Activated T-helper 1 cell treated with Interleukin-2 at 50 U/mL for 16 hours (primary cell): Measurements from ENCODE around the gene CCNDBP1.
"Not testable (repeated sequence)": the region's sequence is repeated elsewhere in the genome, so short reads cannot be mapped to it uniquely, and the experiment has no call there.

ENCODE experiments used
- DNase-seq: peaks from one replicate; pipeline ENCODE4 v3.0.0-alpha.2; 2020; ENCODE audit warnings: low read depth

CCNDBP1 gene

GRCh38 chr15:43185157-43186002 lies at the start of gene CCNDBP1:
Gene CCNDBP1 (plus strand): TSS chr15:43185403. CDS start chr15:43185499, 96 bp downstream.
- peak; percentile 84 for DNase-seq

GRCh38 chr15:43143203-43143941 lies 41.8 kb upstream of the CCNDBP1 start:
- DNase-seq = no peak

GRCh38 chr15:43144512-43144911 lies 40.7 kb upstream of the CCNDBP1 start:
- DNase-seq = no peak

- DNase-seq = no peak
These were observed 39.0 kb upstream of the CCNDBP1 start for GRCh38 chr15:43146184-43146583.

GRCh38 chr15:43150191-43150929 lies 34.8 kb upstream of the CCNDBP1 start:
- DNase-seq = no peak

DNA sequence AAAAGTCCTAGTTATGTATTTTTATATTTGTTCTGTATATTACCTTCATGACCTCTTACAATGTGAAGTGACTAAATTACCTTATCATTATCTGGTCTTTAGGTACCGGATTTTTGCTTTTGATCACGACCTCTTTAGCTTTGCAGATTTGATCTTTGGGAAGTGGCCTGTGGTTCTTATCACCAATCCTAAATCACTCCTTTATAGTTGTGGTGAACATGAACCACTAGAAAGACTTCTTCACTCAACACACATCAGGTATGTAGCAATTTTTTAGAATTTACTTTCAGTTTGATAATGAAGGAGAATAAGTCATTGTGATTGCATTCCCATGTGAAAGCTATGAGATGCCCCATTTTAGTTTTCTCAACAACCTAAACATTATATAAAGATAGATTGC lies 33.5 kb upstream of the CCNDBP1 start:
- DNase-seq = no peak

GRCh38 chr15:43153269-43153668 lies 31.9 kb upstream of the CCNDBP1 start:
- DNase-seq = no peak

- DNase-seq = no peak
These were observed 19.3 kb upstream of the CCNDBP1 start for GRCh38 chr15:43165801-43166325.

- DNase-seq = not testable (repeated sequence)
These were observed 17.9 kb upstream of the CCNDBP1 start for GRCh38 chr15:43167261-43167660.

- no peak for DNase-seq
These were observed 16.8 kb upstream of the CCNDBP1 start for GRCh38 chr15:43168192-43169107.

DNA sequence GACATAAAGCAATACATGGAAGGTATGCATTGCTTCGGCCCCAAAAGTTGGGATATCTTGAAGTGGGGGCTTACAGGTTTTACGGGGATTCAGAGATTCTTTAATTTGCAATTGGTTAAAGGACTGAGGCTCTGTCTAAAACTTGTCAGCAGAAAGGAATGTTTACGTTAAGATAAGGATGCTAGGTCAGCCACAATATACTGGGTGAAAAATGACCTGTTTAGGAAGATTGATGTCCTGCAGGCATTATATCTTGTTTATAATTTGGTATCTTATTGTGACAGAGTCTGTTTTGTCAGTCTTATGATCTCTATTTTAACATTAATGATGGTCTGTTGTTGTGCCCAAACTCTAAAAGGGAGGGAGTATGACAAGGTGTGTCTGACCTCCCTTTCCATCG lies 15.3 kb upstream of the CCNDBP1 start:
- no peak for DNase-seq

DNA sequence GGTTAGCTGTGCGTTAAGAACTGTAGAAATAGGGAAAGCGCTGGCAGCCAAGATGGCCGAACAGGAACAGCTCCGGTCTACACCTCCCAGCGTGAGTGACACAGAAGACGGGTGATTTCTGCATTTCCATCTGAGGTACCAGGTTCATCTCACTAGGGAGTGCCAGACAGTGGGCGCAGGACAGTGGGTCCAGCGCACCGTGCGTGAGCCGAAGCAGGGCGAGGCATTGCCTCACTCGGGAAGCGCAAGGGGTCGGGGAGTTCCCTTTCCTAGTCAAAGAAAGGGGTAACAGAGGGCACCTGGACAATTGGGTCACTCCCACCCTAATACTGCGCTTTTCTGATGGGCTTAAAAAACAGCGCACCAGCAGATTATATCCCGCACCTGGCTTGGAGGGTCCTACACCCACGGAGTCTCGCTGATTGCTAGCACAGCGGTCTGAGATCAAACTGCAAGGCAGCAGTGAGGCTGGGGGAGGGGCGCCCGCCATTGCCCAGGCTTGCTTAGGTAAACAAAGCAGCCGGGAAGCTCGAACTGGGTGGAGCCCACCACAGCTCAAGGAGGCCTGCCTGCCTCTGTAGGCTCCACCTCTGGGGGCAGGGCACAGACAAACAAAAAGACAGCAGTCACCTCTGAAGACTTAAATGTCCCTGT lies 9.4 kb upstream of the CCNDBP1 start:
- DNase-seq = not testable (repeated sequence)

DNA sequence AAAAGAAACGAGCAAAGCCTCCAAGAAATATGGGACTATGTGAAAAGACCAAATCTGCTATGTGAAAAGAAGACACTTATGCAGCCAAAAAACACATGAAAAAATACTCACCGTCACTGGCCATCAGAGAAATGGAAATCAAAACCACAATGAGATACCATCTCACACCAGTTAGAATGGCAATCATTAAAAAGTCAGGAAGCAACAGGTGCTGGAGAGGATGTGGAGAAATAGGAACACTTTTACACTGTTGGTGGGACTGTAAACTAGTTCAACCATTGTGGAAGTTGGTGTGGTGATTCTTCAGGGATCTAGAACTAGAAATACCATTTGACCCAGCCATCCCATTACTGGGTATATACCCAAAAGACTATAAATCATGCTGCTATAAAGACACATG lies 8.1 kb upstream of the CCNDBP1 start:
- not testable (repeated sequence) for DNase-seq

- no peak for DNase-seq
These were observed 1.9 kb upstream of the CCNDBP1 start for GRCh38 chr15:43183270-43183669.

DNA sequence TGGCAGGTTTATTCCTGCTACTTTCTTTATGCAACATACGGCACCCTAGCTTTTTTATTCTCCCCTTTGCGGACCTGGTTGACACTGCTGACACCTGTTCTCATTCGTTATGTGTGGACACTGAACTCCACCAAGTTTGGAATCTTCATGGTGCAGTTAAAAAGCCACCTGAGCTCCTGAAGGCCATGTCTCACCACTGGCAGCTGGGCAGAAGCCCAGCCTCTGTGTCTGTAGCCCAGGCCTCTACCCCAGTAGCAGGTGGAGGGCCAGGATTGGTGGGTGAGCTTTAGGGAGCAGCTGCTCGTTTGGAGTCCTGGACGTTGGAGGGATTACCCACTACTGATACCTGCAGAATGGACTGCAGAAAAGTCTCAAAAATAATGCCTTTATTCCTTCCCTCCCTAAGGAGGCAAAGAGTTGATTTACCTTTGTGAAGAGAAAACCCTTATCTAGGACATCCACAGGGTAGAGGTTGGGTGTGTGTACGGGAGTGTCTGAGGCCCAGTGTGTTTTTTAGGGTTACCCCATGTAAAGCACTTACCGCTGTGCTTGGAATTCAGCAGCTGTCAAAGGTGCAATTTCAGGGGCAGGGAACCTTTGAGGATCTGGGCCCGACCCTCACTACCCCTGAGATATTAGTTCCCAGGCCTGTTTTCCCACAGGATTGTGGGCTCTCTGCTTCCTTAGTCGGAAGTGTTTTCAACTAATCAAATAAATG lies 637 bp upstream of the CCNDBP1 start:
- no peak for DNase-seq

DNA sequence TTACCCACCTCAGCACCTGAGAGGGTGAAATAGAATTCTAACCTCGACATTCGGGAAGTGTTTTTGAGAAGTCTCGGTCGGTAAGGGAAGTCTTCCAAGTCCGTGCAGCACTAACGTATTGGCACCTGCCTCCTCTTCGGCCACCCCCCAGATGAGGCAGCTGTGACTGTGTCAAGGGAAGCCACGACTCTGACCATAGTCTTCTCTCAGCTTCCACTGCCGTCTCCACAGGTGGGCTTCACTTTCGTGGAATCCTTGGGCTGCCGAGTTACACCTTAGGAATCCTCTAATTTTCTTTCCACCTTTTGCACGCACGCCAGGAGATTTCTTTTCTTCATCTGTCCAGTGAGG lies 775 bp downstream of the CCNDBP1 start:
- peak; percentile 11 for DNase-seq

DNA sequence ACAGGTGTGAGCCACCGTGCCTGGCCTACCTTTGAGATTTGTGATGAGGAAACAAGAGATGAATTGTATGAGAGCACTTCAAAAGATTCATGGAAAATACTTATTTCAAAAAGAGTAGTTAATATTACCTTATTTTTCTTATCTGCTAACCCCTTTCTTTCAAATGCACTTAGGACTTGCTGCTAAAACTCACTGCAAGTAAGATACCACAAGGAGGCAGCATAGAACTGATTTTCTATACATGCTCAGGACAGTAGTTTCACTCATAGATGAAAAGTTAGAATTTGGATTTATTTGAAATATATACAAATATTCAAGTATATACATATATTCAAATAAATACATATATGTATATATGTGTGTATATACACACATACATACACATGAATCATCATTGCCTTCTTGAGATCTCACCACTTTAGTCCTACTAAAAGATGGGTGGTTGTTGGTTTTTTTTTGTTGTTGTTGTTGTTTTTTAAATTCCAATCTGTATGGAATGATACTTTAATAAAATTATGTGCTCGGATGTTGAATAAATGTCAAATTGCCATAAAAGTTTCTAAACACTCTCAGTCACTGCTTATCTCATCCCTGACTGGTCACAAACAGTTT lies 2.4 kb downstream of the CCNDBP1 start:
- no peak for DNase-seq

- no peak for DNase-seq
These were observed 4.1 kb downstream of the CCNDBP1 start for GRCh38 chr15:43189296-43189695.

GRCh38 chr15:43190178-43190577 lies 5.0 kb downstream of the CCNDBP1 start:
- DNase-seq = no peak

DNA sequence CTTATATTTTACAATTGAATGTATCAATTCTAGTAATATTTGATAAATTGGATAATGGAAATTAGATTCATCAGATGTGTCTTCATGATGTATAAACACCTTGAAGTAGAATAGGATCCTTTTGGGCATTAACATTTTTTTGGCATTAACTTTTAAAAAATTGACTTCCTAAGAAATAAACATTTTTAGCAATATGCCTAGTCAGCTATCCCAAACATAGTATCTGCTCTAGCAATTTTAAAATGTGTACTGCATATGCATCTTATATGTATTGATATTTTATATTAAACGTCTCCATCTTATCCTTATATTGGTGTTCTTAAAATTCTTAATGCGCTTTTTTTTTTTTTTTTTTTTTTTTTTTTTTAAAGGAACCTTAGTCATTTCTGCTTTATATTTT lies 8.5 kb downstream of the CCNDBP1 start:
- no peak for DNase-seq
